HCT116 (cell line): ENCODE results near the gene PPP1R10.

Experiments
- CEBPB ChIP-seq: IDR thresholded peaks from 2 replicates; pipeline ENCODE4 v1.6.1; 2012; ENCODE audit warnings: low read depth
- CTCF ChIP-seq, 3 experiments: fragments of 200-600 bp in 1 of 3; sonication (generic) in 1 of 3; IDR thresholded peaks in 2 of 3; conservative IDR thresholded peaks in 1 of 3; 2 replicates each; pipeline ENCODE4 v1.5.1; 2012 to 2017; ENCODE audit warnings: low read depth in 2 of 3, low read length in 2 of 3, antibody characterized with exemption in 1 of 3, borderline replicate concordance in 1 of 3, control low read depth in 1 of 3, mild to moderate bottlenecking in 1 of 3, mixed read lengths in 1 of 3, mixed run types in 1 of 3, moderate library complexity in 1 of 3; ENCODE audit not compliant: insufficient read depth in 1 of 3
- EZH2 ChIP-seq: fragments of 200-600 bp; sonication (generic); IDR thresholded peaks from 2 replicates; pipeline ENCODE4 v1.6.1; 2017; ENCODE audit warnings: antibody characterized with exemption, mixed run types
- MAX ChIP-seq: IDR thresholded peaks from 2 replicates; pipeline ENCODE4 v1.6.1; 2012
- POLR2A ChIP-seq: IDR thresholded peaks from 2 replicates; pipeline ENCODE4 v1.7.0; 2011; ENCODE audit warnings: borderline replicate concordance; ENCODE audit not compliant: insufficient read depth, insufficient read length; ENCODE audit errors: extremely low read depth
- POLR2AphosphoS5 ChIP-seq: IDR thresholded peaks from 2 replicates; pipeline ENCODE4 v1.6.1; 2011; ENCODE audit warnings: mild to moderate bottlenecking, low read depth, low read length, moderate library complexity
- SIN3A ChIP-seq: IDR thresholded peaks from 2 replicates; pipeline ENCODE4 v1.6.1; 2012; ENCODE audit warnings: low read depth
- SP1 ChIP-seq: IDR thresholded peaks from 2 replicates; pipeline ENCODE4 v1.6.1; 2012; ENCODE audit warnings: low read depth
- ZNF274 ChIP-seq: fragments of 200-500 bp; sonication (Bioruptor generic); IDR thresholded peaks from 2 replicates; pipeline ENCODE4 v1.6.1; 2014; ENCODE audit warnings: mild to moderate bottlenecking, low read depth, low read length, inconsistent platforms
- TF ChIP-seq, protein P1 (sequence below): IDR thresholded peaks from 2 replicates; pipeline ENCODE4 v1.6.1; 2012; ENCODE audit warnings: low read depth
- TF ChIP-seq, protein P2 (sequence below): IDR thresholded peaks from 2 replicates; pipeline ENCODE4 v1.6.1; 2011; ENCODE audit warnings: mild to moderate bottlenecking, low read length, moderate library complexity; ENCODE audit not compliant: insufficient replicate concordance; ENCODE audit errors: extremely low read depth

- TF ChIP-seq SP1 (no peak), CTCF (IDR thresholded peaks at IDR 0.05 in 2 of 3, conservative IDR thresholded peaks at IDR 0.05 in 1 of 3; ENCODE audit: borderline replicate concordance in 1 of 3, insufficient read depth in 1 of 3, low read depth in 2 of 3, low read length in 2 of 3) (no peak), ZNF274 (no peak), SIN3A (no peak), POLR2A (no peak), CEBPB (no peak), EZH2 (no peak), MAX (no peak), POLR2AphosphoS5 (no peak)
- TF ChIP-seq, protein P1, sequence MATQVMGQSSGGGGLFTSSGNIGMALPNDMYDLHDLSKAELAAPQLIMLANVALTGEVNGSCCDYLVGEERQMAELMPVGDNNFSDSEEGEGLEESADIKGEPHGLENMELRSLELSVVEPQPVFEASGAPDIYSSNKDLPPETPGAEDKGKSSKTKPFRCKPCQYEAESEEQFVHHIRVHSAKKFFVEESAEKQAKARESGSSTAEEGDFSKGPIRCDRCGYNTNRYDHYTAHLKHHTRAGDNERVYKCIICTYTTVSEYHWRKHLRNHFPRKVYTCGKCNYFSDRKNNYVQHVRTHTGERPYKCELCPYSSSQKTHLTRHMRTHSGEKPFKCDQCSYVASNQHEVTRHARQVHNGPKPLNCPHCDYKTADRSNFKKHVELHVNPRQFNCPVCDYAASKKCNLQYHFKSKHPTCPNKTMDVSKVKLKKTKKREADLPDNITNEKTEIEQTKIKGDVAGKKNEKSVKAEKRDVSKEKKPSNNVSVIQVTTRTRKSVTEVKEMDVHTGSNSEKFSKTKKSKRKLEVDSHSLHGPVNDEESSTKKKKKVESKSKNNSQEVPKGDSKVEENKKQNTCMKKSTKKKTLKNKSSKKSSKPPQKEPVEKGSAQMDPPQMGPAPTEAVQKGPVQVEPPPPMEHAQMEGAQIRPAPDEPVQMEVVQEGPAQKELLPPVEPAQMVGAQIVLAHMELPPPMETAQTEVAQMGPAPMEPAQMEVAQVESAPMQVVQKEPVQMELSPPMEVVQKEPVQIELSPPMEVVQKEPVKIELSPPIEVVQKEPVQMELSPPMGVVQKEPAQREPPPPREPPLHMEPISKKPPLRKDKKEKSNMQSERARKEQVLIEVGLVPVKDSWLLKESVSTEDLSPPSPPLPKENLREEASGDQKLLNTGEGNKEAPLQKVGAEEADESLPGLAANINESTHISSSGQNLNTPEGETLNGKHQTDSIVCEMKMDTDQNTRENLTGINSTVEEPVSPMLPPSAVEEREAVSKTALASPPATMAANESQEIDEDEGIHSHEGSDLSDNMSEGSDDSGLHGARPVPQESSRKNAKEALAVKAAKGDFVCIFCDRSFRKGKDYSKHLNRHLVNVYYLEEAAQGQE: no peak
- TF ChIP-seq, protein P2, sequence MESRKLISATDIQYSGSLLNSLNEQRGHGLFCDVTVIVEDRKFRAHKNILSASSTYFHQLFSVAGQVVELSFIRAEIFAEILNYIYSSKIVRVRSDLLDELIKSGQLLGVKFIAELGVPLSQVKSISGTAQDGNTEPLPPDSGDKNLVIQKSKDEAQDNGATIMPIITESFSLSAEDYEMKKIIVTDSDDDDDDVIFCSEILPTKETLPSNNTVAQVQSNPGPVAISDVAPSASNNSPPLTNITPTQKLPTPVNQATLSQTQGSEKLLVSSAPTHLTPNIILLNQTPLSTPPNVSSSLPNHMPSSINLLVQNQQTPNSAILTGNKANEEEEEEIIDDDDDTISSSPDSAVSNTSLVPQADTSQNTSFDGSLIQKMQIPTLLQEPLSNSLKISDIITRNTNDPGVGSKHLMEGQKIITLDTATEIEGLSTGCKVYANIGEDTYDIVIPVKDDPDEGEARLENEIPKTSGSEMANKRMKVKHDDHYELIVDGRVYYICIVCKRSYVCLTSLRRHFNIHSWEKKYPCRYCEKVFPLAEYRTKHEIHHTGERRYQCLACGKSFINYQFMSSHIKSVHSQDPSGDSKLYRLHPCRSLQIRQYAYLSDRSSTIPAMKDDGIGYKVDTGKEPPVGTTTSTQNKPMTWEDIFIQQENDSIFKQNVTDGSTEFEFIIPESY: no peak
Measured at GRCh38 chr6:30572148-30572547, 44.9 kb downstream of the PPP1R10 start.
